GM19324 (cell line): ENCODE results near the gene VPS37D.
"Not testable (repeated sequence)": the region's sequence is repeated elsewhere in the genome, so short reads cannot be mapped to it uniquely, and the experiment has no call there.

ENCODE experiments used
- ATAC-seq: cut with Tn5 transposase; IDR thresholded peaks from one replicate; pipeline ENCODE4 v1.9.1; 2021; ENCODE audit warnings: mild to moderate bottlenecking, moderate library complexity; ENCODE audit not compliant: unreplicated experiment, low FRiP score

VPS37D gene, protein sequence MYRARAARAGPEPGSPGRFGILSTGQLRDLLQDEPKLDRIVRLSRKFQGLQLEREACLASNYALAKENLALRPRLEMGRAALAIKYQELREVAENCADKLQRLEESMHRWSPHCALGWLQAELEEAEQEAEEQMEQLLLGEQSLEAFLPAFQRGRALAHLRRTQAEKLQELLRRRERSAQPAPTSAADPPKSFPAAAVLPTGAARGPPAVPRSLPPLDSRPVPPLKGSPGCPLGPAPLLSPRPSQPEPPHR

DNA sequence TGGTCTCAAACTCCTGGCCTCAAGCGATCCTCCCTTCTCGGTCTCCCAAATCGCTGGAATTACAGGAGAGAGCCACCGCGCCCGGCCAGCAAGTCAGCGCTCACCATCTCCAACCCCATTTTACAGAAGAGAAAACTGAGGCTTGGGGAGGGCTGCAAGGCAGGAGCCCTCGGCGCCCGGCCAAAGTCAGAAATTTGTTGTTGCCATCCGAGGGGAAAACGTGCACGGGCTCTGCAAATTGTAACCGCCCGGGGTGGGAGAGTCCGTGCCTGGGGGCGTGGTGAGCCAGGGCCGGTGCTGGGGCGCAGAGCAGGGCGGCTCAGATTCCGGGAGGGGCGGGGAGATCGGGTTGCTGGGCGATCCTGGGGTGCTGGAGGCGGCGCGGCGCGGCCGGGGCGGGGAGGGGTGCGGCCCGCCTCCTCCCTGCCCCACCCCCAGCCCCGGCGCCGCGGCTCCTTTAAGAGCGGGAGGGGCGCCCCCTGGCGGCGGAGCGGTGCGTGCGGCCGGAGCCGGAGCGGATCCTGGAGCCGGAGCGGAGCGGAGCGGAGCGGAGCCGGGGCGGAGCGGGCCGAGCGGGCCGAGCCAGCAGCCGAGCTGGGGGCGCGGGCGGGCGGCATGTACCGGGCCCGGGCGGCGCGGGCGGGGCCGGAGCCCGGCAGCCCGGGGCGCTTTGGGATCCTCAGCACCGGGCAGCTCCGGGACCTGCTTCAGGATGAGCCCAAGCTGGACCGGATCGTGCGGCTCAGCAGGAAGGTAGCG is at the start of gene VPS37D:
Gene VPS37D (plus strand): TSS at position 488 of the 759 bp plus-strand sequence. CDS start 128 bp downstream, at position 616.
- ATAC-seq, result peak; percentile 96

DNA sequence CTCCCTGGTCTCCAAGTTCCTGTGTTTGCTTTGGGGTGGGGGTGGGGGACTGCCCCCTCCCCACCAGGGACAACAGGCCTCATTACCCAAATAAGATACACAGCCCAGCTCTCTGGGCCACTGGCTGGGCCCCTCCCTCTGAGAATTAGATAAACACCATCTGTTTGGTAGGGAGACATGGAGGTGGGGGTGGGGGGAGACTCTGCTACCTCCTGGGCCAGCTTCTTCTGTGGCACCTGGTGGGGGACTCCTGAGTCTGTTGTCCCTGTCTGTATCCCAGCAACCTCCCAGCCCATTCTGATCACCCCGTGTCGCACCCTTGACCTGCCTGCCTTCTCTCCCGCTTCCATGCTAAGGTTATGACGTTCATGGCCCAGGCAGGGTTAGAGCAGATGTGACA is 49.1 kb upstream of the VPS37D start:
- ATAC-seq, result no peak

DNA sequence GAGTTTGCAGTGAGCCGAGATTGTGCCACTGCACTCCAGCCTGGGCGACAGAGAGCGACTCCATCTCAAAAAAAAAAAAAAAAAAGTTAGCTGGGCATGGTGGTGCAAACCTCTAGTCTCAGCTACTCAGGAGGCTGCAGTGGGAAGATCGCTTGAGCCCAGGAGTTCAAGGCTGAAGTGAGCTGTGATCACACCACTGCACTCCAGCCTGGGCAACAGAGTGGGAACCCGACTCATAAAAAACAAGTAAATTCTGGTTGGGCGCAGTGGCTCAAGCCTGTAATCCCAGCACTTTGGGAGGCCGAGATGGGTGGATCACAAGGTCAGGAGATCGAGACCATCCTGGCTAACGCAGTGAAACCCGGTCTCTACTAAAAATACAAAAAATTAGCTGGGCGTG is 48.2 kb upstream of the VPS37D start:
- ATAC-seq, result not testable (repeated sequence)

DNA sequence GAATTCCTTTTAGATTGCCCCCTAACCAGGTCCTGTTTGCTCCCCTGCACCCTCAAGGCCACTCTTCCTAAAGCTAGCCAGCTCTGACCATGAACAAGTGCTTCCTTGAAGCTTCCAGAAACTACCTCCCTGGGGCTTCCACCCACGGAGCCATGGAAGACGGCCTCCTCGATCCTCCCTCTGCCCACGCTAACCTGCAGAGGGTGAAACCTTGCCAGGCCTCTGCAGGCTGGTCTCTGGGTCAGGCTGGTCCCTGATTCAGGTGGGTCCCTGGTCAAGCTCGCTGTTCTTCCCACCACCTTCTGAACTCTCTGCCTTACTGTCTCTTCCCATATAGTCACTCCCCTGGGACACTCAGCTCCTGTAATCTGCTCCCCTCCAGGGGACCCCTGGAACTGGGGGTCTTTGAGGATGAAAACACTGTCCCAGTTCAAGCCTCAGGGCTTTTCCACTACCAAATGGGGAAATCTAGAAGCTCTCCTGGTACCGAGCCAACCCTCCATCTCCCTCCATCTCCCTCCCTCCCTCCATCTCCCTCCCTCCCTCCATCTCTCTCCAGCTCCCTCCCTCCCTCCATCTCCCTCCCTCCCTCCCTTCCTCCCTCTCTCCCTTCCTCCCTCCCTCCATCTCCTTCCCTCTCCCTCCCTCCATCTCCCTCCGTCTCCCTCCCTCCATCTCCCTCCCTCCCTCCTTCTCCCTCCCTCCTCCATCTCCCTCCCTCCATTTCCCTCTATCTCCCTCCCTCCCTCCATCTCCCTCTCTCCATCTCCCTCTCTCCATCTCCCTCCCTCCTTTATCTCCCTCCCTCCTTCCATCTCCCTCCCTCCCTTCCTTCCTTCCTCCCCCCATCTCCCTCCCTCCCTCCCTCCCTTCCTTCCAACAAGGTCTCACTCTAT is 46.2 kb upstream of the VPS37D start:
- no peak for ATAC-seq

DNA sequence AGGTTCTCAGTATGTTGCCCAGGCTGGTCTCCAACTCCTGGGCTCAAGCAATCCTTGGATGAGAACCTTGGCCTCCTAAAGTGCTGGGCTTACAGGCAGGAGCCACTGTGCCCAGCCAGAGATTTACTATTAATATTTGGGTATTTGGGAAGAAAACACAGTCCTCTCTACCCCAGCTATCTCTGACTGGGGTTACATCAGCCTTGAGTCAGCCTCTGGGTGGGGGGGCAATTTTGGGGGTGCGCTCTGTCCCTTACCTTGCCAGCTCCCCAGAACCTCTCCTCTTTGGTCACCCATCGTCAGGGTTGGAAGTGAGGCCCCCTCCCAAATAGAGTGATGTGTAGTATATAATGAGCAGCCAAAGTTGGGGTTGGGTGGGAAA is 45.1 kb upstream of the VPS37D start:
- no peak for ATAC-seq

DNA sequence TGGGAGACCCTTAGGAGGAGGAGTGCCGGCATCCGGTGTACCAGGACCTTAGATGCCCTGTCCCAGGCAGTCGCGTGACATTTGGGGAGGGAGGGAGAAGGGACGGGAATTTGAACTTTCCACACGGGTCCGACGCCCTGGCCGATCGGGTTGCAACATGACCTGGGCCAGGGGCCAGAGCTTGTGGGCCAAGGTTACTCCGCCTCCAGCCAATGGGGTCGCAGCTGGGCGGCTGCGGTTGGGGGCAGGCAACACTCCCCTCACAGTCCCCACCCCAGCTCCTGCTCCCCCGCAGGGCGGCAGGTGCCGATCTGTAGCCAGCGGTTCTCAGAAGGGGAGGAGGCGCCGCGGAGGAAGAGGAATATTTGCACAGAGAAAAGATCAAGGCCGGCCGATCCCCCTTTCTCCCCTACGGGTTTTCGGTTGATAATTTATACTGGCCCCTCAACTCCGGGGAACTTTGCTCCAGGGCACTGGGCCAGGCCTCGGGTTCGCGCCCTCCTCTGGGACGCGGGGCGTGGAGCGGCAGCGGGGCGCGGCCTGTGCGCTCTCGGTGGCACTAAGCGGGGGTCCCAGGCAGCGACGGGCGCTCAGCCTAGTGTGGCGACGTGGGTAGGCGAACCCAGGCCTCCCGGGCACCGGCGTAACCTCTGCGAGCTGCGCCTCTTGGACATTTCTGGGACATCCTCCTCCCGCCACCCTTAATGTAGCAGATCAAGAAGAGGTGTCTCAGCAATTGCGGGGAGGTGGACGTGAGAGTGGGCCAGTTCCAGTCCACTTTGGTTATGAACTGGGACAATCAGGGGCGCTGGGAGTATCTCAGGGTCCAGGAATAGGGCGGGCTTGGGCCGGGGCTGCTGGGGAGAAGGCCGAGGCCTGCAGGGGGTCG is 44.5 kb upstream of the VPS37D start:
- ATAC-seq, result no peak

DNA sequence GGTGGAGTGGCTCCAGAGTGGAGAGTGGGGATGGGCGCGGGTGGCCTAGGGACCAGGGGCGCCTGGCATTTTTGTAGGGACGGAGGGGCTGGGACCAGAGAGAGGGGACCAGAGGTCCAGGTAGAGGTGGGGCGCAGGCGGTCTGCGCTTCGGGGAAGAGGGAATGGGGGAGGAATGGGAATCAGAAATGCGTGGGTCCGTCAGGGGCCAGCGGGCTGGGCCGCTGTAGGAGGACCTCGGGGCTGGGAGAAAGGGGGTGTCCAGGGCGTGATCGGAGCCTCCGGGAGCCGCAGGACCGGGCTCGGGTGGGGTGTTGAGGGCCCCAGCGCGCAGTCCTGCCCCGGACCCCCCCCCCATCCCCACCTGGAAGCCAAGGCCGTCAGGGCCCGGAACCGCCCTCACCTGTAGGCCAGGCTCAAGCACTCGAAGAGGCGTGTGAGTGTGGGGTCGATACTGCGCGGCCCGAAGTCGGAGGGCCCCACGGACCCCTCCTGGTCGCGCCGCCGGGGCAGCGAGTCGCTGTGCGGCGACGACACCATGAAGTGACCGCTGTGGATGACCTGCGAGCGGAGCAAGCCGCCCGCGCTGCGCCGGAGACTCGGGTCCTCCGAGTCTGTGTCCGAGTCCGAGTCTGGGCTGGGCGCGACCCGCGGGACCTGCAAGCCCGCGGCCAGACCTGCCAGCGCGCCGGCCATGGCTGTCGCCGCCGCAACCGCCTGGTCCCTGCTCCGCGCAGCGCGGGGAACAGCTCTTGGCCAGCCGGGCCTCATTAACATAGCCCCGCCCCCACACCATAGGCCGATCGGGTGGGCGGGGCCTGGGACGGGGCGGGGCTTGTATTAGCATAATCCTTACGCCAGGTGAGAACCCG is 43.6 kb upstream of the VPS37D start, which contains the start of gene MLXIPL:
Gene MLXIPL (minus strand): TSS at position 725 of the 871 bp plus-strand sequence. CDS start 30 bp downstream, at position 695.
- no peak for ATAC-seq

DNA sequence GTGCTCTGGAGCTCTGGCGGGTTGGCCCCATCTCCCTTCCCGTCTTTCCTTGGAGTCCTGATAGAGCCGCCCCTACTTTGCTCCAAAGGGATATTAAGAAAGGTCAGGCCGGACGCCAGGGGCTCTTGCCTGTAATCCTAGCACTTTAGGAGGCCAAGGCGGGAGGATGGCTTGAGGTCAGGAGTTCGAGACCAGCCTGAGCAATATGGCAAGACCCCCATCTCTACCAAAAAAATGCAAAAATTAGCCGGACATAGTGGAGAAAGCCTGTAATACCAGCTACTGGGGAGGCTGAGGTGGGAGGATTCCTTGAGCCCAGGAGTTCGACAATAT is 43.0 kb upstream of the VPS37D start:
- ATAC-seq, result no peak

DNA sequence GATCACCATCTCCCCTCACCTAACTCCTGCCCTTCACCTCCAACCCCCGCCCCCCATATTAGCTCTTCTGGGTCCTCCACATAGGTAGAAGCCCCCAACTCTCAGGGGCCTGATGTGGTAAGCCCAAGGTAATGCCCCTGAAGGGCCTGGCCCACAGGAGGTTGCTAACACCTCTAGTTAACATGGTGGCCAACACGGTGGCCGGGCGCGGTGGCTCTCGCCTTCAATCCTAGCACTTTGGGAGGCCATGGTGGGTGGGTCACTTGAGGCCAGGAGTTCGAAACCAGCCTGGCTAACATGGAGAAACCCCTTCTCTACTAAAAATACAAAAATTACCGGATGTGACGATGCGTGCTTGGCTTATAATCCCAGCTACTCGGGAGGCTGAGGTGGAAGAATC is 42.4 kb upstream of the VPS37D start:
- ATAC-seq, result no peak

DNA sequence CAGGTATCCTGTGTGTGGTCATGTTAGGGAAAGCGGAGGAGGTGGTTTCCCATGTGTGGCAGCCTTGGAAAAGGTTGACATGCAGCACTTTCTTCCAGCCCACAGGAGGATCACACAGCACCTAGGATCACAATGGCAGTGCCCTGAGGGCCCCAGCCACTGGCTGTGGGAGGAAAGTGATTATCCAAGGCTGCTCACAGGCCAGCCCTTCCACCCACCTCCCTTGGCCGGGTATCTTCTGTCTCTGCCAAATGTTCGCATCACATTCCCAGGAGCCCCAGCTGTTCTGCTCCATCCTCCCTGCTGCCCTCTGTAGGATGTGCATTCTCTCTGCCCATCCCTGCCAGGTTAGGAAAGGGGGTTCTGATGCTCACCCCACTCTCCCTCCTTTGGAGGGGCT is 40.8 kb upstream of the VPS37D start:
- ATAC-seq, result no peak

DNA sequence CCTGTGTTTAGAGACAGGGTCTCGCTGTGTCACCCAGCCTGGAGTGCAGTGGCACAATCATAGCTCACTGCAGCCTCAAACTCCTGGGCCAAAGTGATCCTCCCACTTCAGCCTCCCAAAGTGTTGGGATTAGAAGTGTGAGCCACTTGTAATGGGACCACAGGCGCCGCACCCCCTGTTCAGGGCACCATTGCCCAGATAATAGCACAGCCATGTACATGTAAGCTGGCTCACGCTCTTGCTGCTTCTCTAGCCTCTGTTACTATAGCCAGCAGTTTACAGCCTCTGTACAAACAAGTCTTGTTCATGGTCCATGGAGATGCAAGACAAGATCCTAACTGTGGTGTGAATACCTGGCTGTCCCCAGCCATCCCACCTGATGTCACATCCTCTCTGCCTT is 39.1 kb upstream of the VPS37D start:
- ATAC-seq, result no peak

DNA sequence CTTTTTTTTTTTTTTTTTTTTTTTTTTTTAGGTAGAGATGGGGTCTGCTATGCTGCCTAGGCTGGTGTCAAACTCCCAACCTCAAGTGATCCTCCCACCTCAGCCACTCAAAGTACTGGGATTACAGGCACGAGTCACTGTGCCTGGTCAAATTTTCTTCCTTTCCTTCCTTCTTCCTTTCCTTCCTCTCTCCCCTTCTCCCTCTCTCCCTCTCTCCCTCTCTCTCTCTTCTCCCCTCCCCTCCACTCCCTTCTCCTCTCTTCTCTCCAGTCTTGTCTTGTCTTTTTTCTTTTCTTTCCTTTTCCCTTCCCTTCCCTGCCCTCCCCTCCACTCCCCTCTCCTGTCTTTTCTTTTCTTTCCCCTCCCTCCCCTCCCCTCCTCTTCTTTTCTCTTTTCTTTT is 36.1 kb upstream of the VPS37D start:
- ATAC-seq, result no peak

DNA sequence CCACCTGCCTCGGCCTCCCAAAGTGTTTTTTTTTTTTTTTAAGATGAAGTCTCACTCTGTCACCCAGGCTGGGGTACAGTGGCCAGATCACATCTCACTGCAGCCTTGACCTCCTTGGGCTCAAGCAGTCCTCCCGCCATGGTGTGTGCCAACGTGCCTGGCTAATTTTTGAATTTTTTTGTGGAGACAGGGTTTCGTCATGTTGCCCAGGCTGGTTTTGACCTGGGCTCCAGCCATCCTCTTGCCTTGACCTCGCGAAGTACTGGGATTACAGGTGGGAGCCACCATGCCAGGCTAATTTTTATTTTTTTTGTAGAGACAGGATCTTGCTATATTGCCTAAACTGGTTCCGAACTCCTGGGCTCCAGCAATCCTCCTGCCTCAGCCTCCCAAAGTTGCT is 34.3 kb upstream of the VPS37D start:
- no peak for ATAC-seq

DNA sequence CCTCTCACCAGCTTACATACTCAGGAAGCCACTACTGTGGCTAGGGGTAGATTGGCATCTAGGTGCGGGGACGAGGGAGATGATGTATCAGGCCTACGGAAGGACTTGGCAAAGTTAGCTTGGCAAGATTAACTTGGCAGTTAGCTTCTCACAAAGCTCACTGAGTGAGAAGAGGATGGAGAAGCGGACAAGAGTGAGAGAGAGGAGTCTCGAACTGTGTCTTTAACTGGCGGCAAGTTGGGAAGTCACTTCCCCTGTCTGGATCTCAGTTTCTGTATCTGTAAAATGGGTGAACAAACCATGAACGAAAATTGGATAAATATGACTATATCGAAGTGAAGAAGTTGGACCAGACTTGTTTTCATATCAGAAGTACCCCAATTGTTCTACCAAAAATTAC is 33.8 kb upstream of the VPS37D start:
- ATAC-seq, result no peak

DNA sequence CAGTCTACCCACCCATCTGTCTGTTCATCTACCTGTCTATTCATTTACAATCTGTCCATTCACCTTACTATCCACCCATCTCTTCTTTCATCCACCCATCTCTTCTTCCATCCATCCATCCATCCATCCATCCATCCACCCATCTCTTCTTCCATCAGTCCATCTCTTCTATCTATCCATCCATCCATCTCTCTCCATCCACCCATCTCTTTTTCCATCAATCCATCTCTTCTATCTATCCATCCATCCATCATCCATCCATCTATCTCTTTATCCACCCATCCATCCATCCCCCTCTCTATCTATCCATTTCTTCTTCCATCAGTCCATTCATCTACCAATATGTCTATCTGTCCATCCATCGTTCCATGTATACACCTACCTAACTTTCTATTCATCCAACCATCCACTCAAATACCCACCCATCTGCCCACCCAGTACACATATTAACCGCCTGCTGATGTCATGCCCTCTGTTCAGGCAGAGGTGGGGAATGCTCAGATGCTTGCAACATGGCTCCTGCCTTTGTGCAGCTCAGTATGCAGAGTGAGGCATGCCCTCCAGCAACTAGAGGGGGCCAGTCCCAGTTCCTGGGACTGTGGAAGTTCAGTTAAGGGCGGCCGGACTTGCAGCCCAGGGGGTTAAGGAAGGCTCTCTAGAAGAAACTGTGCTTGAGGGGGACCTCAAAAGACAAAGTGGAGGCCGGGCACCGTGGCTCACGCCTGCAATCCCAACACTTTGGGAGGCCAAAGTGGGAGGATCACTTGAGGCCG is 32.0 kb upstream of the VPS37D start:
- no peak for ATAC-seq

DNA sequence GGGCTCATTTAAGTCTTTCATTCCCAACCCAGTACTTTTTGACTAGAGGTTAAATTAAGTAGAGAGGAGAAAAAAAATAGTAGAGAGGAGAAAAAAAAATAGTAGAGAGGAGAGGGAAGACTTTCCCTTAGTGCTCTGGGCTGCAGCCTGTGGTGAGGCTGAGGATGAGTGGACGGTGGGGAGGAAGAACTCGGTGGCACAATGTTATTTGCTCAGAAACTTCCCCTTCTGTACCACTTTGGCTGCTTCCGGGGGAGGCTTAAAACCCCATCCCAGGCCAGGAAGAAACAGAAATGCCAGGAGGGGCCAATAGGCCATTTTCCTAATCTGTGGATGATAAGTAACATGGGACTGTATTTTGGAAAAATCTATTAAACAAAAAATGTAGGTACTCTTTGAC is 28.7 kb upstream of the VPS37D start:
- no peak for ATAC-seq

DNA sequence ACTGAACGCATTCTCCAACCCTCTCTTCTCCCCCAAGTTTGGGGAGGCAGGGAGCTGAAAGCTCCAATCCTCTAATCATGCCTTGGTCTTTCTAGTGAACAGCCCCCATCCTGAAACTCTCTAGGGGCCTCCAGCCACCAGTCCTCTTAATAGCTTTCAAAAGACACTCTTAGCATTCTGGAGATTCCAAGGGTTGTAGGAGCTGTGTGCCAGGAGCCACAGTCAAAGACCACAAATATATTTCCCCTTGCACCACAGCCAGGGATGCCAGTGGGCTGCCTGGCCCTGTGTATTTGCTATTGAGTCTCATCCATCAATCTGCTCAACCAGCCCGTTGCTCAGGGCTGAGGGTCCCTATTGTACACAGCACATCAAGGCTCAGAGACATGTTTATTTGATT is 24.8 kb upstream of the VPS37D start:
- no peak for ATAC-seq

DNA sequence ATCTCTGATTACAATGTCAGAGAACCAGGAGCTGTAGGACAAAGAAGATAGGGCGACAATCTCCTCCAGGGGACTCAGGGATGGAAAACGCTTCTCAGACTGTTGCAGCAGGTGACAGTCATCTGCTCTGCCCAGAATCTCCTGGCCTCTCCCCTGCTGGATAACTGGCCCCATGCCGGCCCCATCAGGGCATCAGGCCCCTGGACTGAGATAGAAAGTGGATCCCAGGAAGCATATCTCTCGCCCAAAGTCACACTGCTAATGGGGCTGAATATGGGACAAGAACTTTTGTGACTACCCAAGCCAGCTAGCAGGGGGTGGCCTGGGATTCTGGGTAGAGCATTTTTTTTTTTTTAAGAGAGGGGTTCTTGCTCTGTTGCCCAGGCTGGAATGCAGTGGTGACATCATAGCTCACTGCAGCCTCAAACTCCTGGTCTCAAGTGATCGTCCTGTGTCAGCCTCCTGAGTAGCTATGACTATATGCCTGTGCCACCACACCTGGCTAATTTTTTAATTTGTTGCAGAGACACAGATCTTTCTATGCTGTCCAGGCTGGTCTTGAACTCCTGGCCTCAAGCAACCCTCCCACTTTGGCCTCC is 22.8 kb upstream of the VPS37D start:
- no peak for ATAC-seq
